ENCODE measurements around the gene PGAM1.
"Not testable (repeated sequence)": the region's sequence is repeated elsewhere in the genome, so short reads cannot be mapped to it uniquely, and the experiment has no call there.

PGAM1 gene

DNA sequence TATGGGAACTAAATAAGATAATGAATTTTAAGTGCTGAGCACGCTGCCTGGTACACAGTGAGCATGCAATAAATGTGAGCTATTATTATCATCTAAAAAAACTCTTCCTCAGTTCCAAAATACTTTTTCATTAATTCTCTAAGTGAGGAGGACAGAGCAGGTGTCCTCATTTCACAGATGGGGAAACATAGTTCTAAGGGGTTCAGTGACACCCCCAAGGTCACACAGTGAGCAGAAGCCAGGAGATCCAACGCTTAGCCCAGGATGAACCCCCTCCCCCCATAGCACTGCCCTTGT lies 18.1 kb upstream of the PGAM1 start:
- no peak for DNase-seq (ENCODE audit: low read depth)

DNA sequence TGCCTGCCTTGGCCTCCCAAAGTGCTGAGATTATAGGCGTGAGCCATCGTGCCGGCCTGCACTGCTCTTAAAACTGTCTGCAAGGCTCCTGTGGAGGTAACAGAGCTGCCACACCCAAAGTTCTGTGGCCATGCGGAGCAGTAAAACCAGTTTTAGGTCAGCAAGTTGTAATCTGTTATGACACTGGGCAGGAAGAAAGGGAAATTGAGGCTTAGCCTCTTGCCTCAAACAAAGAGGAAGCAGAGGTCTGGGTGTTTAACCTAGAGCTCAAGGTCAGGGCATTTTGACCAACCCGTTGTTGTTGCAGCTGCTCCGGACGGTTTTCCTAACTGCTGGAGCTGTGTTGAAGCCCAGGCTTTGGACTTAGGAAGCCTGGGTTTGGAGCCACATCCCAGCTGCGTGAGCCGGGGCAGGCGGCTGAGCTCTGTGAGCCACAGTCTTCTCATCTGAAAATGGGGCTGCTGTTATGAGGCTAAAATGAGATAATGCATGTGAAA lies 17.4 kb upstream of the PGAM1 start:
- no peak for DNase-seq (ENCODE audit: low read depth)

DNA sequence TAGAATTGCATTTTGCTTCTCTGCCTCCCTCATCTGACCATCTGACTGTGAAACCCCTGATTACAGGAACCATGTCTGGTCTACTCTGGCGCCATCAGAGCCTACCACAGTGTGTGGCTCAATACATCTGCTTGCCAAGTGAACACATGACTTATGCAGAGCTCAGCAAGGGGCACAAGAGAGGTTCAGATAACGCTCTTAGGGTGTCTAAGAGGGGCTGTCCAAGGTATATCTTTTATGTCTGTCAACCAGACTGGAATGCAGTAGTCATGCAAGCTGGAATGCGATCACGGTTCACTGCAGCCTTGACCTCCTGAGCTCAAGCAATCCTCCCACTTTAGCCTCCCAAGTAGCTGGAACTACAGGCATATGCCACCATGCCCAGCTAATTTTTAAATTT lies 14.6 kb upstream of the PGAM1 start:
- DNase-seq (ENCODE audit: low read depth) = peak; percentile 91

DNA sequence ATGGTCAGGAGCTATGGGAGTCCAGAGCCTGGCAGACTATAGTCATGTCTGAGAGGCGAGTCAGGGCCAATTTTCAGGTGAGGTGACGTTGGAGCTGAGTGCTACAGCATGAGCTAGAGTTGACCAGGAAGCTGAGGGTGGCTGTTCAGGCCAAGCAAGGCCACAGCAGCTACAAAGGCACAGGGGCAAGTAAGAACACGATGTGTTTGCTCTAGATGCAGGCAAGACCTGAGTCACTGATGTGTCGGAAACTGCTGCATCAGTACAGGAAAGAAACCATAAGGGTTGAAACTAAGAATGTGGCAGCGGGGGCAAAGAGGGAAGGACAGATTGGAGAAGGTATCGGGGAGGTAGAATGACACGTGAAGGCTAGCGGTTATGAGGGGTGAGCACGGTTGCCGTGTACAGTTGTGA lies 13.1 kb upstream of the PGAM1 start:
- DNase-seq (ENCODE audit: low read depth) = no peak

DNA sequence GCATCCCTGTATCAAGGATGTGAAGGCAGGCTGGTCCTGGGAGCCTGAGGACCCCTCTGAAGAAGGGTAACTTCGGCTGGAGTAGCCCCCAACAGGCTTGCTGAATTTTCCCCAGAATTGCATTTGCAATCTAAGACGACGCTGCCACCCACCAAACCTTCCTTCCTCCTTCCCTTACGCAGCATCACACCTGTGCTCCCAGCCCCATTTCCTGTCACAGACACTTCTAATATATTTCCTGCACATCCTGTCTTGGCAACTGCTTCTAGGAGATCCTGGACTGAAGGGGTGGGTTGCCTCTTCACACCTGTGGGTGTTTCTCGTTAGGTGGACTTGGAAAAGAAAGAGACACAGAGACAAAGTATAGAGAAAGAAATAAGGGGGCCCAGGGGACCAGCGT lies 9.4 kb upstream of the PGAM1 start:
- no peak for DNase-seq (ENCODE audit: low read depth)

DNA sequence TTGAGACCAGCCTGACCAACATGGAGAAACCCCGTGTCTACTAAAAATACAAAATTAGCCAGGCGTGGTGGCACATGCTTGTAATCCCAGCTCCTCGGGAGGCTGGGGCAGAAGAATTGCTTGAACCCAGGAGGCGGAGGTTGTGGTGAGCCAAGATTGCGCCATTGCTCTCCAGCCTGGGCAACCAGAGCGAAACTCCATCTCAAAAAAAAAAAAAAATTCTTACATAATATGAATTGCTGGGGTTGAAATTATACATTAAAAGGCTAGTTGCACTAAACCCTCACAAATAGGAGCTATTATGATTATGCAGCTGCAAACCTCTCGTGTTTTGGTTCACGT lies 2.3 kb upstream of the PGAM1 start:
- not testable (repeated sequence) for DNase-seq (ENCODE audit: low read depth)

DNA sequence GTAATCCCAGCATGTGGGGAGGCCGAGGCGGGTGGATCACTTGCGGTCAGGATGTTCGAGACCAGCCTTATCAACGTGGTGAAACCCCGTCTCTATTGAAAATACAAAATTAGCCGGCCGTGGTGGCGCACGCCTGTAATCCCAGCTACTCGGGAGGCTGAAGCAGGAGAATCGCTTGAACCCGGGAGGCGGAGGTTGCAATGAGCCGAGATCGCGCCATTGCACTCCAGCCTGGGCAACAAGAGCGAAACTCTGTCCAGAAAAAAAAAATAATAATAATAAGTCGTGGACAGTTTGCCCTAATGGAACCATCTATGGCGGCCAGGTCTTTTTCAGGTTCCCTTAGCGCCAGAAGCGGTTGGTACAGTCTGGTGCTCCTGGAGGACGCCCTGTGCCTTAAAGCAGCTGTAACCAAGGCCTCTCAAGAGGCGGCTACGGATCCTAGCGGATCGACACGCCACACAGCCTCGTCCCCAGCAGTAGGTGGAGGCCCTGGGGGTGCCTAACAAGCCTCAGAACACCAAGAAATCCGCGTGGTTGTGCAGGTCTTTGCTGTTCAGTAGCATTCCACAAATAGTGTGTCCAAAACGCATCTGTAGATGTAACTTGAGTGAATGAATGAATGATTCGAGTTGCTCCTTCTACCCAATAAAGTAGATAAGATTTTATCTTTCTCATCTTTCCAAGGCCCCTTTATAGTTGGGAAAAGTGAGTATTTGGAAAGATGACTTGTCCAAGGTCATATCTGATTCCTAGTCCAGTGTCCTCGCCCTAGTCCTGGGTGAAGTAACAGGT lies 982 bp downstream of the PGAM1 start:
- no peak for DNase-seq (ENCODE audit: low read depth)

DNA sequence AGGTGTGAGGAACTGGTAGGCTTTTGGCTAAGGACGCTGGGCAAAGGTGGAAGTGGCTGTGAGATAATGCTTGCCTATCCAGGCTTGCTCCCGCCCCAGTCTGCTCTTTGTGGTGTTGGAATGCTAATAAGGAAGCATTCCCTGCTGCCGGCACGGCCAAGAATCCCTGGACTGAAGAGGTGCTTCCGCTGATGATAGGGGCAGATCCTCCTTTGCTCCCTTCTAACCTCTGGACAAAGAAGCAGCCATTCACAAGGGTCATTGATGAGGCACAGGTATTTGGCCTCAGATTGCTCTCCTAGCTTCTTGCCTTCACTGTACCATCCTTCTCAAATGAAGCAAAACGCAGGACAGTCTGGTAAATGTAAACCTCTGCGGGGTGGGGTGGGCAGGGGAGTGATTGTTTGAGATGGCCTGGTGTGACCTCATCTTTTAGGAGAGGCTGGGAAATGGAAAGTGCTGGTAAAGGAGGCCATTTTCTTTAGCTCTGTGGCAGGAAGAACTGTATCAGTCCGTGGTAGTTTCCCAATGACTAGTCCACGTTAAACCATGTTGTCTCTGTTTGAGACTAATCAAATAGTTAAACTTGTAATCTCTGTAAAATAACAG lies 1.7 kb downstream of the PGAM1 start:
- peak; percentile 37 for DNase-seq (ENCODE audit: low read depth)

DNA sequence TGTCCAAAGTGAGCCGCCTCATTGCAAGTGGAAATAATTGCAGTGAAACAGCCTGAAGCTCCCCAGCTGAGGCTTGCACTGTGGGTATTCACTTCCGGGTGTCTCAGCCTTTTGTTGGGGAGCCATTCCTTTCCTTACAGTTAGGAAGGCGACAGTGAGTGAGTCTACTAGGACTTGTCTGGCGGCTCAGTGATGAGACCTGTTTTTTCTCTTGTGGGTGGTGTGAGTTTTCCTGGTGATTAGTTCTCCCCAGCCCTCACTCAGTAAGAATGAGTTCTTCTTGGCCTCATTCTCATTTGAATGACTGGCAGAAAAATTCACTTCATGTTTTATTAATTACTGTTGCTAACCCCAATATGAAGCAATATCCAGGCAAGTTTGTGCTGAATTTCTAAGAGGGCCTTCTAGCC lies 2.6 kb downstream of the PGAM1 start:
- DNase-seq (ENCODE audit: low read depth) = peak; percentile 68

DNA sequence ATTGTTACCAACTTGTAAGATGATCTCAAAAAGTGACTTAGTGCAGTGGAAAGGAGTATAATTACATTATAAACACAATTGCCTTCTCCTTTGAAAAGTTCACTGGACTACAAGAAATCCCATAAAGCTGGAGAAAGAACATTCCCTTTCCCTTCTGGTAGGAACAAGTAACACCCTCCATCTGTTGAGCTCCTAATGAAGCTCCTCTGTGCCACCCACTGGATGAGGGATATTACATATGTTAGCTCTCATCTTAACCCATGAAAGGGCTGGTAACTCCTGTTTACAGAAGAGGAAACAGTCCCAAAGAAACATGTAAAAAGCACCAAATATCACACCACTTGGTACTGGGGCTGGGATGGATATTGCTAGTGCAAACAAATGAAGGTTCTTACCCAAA lies 8.1 kb downstream of the PGAM1 start:
- DNase-seq (ENCODE audit: low read depth) = no peak

DNA sequence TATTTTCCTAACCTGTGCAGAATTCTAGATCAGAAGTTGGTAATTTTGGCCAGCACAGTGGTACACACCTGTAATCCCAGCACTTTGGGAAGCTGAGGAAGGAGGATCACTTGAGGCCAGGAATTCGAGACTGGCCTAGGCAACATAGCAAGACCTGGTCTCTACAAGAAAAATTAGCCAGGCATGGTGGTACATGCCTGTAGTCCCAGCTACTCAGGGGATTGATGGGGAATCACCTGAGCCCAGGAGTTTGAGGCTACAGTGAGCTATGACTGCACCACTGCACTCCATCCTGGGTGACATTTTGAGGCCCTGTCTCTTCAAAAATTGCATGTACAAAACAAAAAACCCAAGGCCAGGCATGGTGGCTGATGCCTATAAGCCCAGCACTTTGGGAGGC lies 8.6 kb downstream of the PGAM1 start:
- no peak for DNase-seq (ENCODE audit: low read depth)

DNA sequence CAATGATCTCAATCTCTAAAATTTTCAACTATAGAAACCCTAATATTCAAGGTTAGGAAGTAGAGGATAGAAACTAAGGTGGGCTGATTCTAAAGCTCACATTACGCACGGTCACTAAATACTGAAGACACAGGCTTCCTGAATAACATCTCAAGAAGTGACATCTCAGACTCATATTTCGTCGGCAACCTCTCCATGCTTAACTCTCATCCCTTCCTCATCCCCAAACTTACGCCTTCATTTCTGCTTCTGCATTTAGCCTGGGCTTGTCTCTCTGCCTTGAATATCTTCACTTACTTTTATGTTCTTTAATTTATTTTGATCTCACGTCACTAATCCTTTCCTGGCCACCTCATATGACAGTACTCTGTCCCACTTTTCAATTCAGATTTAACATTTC lies 9.2 kb downstream of the PGAM1 start:
- no peak for DNase-seq (ENCODE audit: low read depth)

DNA sequence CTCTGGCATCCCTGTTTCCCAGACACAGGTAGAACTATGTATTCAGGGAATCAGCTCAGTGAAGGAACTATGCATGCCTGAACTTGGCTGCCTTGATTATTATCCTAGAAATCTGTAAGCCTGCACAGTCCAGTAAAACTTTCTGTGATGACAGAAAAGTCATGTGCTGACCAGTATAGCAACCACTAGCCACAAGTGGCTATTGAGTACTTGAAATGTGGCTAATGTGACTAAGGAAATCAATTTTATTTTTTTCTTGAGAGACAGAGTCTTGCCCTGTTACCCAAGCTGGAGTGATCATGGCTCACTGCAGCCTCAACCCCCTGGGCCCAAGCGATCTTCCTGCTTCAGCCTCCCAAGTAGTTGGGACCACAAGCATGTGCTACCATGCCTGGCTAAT lies 16.3 kb downstream of the PGAM1 start:
- DNase-seq (ENCODE audit: low read depth) = no peak

DNA sequence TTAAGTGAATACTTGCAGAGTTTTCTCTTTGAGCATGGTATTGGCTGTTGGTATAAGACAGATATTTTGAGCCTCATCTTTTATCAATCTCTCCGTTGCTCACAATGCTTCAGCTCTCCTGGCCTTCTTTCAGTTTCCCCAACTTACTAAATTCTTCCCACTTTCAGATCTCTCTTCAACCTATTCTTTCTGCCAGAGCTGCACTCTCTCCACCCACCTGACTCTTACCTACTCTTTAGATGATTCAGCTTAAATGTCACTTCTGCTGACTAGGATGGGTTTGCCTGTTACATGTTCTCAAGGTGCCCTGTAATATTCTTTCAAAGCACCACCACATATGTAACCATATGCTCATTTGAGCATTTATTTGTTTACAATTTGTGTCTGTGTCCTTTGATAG lies 18.2 kb downstream of the PGAM1 start:
- no peak for DNase-seq (ENCODE audit: low read depth)

DNA sequence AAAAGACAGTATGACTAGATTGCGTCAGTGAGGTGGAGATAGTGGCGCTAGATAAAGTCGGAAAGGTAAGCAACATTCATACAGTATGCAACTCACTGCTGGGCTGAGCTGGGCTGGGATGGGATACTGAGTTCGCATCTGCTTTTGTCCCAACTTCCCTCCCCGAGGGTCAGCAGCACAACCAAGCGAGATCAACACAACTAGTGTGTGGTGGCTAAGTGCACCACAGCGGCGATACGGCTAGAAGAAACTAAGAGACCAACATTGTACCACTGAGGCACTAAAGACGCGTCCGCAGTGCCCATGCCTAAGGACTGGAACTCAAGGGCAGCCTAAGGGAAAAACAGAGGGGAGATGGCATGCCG lies 19.3 kb downstream of the PGAM1 start:
- DNase-seq (ENCODE audit: low read depth) = no peak

DNA sequence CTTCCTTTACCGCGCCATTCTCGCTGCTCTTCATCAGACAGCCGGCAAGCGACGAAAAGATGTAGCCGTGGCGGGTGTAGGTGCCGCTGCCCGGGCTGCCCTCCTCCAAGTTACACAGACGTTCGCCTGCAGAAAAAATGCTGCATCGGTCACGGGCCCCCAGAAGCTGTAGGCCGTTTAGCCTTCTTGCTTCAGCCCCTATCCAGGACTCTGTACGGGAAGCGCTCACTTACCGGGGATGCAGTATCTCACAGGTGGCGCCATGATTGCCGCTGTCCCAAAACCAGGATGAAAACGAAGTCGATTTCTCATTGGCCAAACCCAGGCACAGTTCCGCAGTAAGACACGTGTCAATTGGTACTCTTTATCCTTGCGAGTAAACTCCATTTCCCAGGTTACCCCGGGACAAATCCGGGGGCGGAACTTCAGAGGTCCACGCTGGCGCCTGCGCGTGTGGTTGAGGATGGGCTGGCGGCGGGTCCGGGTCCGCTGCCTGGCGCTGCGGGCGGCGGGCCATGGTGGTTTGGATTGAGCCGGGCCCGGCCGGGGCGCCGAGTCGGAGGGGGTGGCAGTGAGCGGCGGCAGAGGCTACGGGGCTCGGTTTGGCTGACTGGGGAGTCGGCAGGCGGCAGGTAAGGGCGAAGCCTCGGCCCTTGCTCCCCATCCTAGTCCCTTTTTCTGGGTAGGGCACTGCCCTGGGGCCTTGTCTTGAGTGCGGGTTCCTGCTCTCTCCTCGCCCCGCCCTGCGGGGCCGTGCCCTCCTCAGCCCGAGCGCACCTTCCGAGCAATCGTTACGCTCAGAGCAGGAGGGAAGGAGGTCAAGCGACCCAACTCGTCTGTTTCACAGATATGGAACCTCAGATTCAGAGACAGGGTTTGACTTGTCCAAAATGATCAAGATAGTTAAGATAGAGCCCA lies 20.0 kb downstream of the PGAM1 start, which contains the start of the genes EXOSC1 and ZDHHC16:
TSS of gene EXOSC1 (minus strand) at position 285 of the 918 bp plus-strand sequence. CDS start at position 264, 21 bp downstream.
TSS of gene ZDHHC16 (plus strand) at position 454 of the 918 bp plus-strand sequence. CDS start 5,501 bp downstream, outside the sequence.
- DNase-seq (ENCODE audit: low read depth) = peak; percentile 96

DNA sequence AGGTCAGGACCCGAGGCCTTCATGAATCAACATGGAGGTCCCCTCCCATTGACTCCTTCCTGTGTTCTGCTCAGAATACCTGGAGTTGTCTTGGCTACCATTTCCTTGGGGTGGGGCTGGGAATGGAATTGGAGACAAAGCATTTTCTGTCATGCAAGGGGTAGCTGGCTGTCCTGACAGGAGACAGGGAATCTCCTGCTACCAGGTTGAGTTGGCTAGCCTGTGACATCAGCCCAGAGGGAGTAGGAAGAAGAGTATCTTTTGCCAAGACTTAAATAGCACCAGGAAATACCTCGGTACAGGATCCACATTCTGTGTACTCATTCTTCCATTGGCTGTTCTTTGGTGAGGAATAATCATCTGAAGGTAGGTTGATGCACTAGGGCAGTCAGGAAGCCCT lies 24.8 kb downstream of the PGAM1 start:
- no peak for DNase-seq (ENCODE audit: low read depth)

DNA sequence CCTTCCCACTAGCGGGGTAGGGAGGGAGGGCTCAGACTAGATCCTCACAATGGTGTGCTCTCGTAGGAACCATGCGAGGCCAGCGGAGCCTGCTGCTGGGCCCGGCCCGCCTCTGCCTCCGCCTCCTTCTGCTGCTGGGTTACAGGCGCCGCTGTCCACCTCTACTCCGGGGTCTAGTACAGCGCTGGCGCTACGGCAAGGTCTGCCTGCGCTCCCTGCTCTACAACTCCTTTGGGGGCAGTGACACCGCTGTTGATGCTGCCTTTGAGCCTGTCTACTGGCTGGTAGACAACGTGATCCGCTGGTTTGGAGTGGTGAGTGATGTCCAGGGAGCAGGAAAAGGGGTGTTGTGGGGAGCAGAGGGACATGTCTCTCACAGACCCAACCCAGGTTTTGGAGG lies 25.6 kb downstream of the PGAM1 start:
- no peak for DNase-seq (ENCODE audit: low read depth)

DNA sequence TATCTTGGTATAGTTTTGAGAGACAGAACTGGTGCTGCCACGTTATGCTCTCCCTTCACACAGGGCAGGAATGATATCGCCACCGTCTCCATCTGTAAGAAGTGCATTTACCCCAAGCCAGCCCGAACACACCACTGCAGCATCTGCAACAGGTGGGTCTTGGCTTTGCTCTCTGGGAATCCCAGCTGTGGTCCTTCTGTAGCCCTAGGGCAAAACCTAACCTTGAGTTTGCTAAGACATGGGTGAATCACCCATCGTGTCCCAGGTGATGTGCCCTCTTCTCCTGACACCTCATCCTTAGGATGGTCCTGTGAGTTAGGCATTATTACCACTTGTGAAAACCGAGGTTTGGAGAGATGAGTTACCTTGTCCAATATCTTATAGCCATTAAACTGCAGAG lies 26.4 kb downstream of the PGAM1 start:
- no peak for DNase-seq (ENCODE audit: low read depth)

DNA sequence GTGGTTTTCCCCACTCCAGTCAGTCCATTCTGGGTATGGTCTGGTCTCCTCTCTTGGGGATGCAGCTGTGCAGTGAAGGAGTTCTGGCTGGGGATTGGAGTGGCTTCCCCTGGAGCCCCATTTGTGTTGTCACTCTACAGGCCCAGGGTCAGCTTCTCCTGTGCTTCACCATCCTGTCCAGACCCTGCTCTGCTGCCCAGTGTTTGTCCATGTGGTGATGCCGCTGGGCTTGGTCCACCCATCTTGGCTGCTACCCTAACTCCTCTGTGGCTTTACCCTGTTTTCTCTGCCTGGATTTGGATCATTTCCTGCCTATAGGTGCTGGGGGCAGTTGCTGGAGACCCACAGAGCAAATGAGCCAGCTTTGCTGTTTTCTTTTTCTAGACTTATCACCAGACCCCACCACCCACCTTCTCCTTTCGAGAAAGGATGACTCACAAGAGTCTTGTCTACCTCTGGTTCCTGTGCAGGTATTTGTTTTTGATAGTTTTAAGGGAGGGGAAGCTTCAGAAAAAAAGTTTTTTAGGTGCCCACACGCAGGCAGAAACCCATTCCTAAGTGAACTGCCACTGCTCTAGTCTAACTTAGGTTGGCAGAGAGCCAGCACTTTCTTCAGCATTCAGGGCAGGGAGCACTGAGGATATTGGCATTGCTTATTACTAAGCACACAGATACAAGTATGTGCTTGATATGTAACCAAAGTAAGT lies 28.5 kb downstream of the PGAM1 start:
- peak; percentile 38 for DNase-seq (ENCODE audit: low read depth)

DNA sequence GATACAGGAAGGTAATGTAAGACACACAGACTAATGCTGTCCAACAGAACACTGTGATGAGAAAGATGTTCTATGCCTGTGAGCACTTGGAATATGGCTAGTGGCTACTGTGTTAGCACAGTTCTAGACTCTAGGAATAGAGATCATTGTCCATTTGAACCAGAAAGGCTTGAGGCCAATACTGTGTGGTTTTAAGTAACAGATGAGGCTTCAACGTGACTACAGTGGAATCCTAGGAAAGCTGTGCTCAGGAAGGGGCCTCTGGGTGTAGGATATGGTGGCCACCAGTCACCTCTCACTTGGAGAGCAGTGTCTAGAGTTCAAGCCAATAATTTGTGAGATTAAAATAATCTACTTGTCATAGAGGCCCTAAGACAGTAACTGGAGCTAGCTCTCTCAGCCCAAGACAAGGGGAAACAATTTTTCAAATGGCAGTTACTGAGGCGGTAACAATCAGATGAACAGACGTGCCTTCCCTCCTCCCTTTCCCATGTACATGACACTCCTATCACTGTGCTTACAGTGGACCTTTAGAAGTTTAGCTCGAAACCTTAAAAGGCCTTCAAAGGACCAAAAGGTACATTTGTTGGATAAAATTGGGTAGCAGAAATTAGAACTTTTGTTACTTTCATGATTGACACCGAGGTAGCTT lies 30.2 kb downstream of the PGAM1 start:
- DNase-seq (ENCODE audit: low read depth) = no peak

DNA sequence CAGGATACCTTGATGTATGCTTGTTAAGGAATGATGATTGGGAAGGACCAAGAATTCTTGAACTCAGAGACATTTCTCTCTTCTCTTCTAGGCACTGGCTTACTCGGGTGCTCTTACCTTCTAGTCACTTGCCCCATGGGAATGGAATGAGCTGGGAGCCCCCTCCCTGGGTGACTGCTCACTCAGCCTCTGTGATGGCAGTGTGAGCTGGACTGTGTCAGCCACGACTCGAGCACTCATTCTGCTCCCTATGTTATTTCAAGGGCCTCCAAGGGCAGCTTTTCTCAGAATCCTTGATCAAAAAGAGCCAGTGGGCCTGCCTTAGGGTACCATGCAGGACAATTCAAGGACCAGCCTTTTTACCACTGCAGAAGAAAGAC lies 30.7 kb downstream of the PGAM1 start:
- DNase-seq (ENCODE audit: low read depth) = no peak
